Measurements from ENCODE around the gene MLLT11. TPM values are rescaled to one million over a fixed set of nuclear protein-coding genes. Genes with fewer than 3 reads are reported as not detected.

MLLT11 gene
- total and polyA plus RNA-seq, 10 of the 15 experiments (the other 5 are each of a cell fraction or from before 2014, with no cell fraction given), result 6.2 to 27.3 (median 9.2) TPM

- FAIRE-seq, result no peak
- H2AFZ ChIP-seq (ENCODE audit: control insufficient read depth, low read depth, low read length), result no peak overlapping the region
- H3K4me3 ChIP-seq, result no peak overlapping the region
- no peaks in the 10 kb centered on the region for H3K36me3 ChIP-seq (ENCODE audit: control insufficient read depth in 2 of 2, insufficient read depth in 2 of 2, low read length in 1 of 2)
- peaks cover 12% of the 10 kb centered on the region for H3K4me1 ChIP-seq (ENCODE audit: control insufficient read depth, insufficient read depth, low read length)
- H3K27me3 ChIP-seq (replicated peaks in 1 of 2; ENCODE audit: control insufficient read depth in 2 of 2, insufficient read depth in 2 of 2, low read length in 1 of 2), result no peaks in the 10 kb centered on the region
- ChIA-PET RAD21 (ENCODE audit: unreplicated experiment) (interaction anchor here (1.4 kb wide), 1 partner anchor 34 kb away, joined by 4 read pairs; no protein-coding TSS in a partner anchor), SMC1A (ENCODE audit: uncharacterized antibody, unreplicated experiment) (interaction anchor here (0.9 kb wide), 2 partner anchors 12 to 91 kb away, joined by 3 read pairs; partner anchors contain the start of gene TNFAIP8L2), CTCF (interaction anchor here (0.8 to 1.2 kb wide), 5 partner anchors 10 to 41 kb away, joined by 3 read pairs; partner anchors contain the start of gene C1orf56), POLR2A (interaction anchor here (0.6 to 0.9 kb wide), 2 partner anchors 16 to 434 kb away, joined by 3 to 4 read pairs; no protein-coding TSS in a partner anchor)
- no TSS peak for BruUV-seq (replicated peaks)
- no peak overlapping the region for H3K27ac ChIP-seq (ENCODE audit: control insufficient read depth, insufficient read depth)
- no peak for ATAC-seq
- no peak for TF ChIP-seq NFYA (IDR thresholded peaks at IDR 0.05; ENCODE audit: borderline replicate concordance, low read depth, low read length)
- TF ChIP-seq WRNIP1 (IDR thresholded peaks at IDR 0.05; ENCODE audit: borderline replicate concordance, low read depth, low read length), result no peak
- intact Hi-C loops (cut with micrococcal nuclease; ENCODE audit: unreplicated experiment) (no loop called here), in situ Hi-C loops (cut with MboI) (no loop called here)
- H3K9ac ChIP-seq (ENCODE audit: control insufficient read depth, insufficient read depth, low read length), result no peak overlapping the region
- no peak overlapping the region for H3K4me2 ChIP-seq (ENCODE audit: control insufficient read depth, insufficient read depth)
- H4K20me1 ChIP-seq (ENCODE audit: control insufficient read depth, insufficient read depth), result no peaks in the 10 kb centered on the region
- no peak for DNase-seq (ENCODE audit: low read depth, low spot score)
- no peaks in the 10 kb centered on the region for H3K9me3 ChIP-seq (replicated peaks; ENCODE audit: control insufficient read depth, insufficient read depth, low read length)
- peaks cover 7% of the 10 kb centered on the region for H3K79me2 ChIP-seq (ENCODE audit: control insufficient read depth, insufficient read depth, low read length)
These were observed 5.0 kb downstream of the MLLT11 start for GRCh38 chr1:151065089-151065645.

- Histone ChIP-seq H4K20me1 (ENCODE audit: control insufficient read depth, insufficient read depth) (no peaks in the 10 kb centered on the region), H3K4me3 (no peak overlapping the region), H3K79me2 (ENCODE audit: control insufficient read depth, insufficient read depth, low read length) (peaks cover 10% of the 10 kb centered on the region), H3K9me3 (replicated peaks; ENCODE audit: control insufficient read depth, insufficient read depth, low read length) (no peaks in the 10 kb centered on the region), H3K9ac (ENCODE audit: control insufficient read depth, insufficient read depth, low read length) (no peak overlapping the region), H2AFZ (ENCODE audit: control insufficient read depth, low read depth, low read length) (no peak overlapping the region), H3K4me2 (ENCODE audit: control insufficient read depth, insufficient read depth) (no peak overlapping the region), H3K4me1 (ENCODE audit: control insufficient read depth, insufficient read depth, low read length) (peaks cover 8% of the 10 kb centered on the region), H3K27ac (ENCODE audit: control insufficient read depth, insufficient read depth) (no peak overlapping the region), H3K27me3 (replicated peaks in 1 of 2; ENCODE audit: control insufficient read depth in 2 of 2, insufficient read depth in 2 of 2, low read length in 1 of 2) (no peaks in the 10 kb centered on the region), H3K36me3 (ENCODE audit: control insufficient read depth in 2 of 2, insufficient read depth in 2 of 2, low read length in 1 of 2) (no peaks in the 10 kb centered on the region)
- ATAC-seq (no peak), FAIRE-seq (no peak), DNase-seq (ENCODE audit: low read depth, low spot score) (no peak)
- WGBS (ENCODE audit: insufficient coverage, insufficient replicate concordance, low lambda C conversion rate, missing lambda C conversion rate), result 92% methylated on average over 4 of the region's 4 CpGs
- CTCF ChIA-PET, result interaction anchor here (0.7 to 2.3 kb wide), 7 partner anchors 8 to 187 kb away, joined by 3 to 14 read pairs (median 6); partner anchors contain the start of genes CDC42SE1, MLLT11, PSMD4 and TNFAIP8L2
- intact Hi-C loops (cut with micrococcal nuclease; ENCODE audit: unreplicated experiment) (no loop called here), in situ Hi-C loops (cut with MboI) (no loop called here)
- POLR2A ChIA-PET, result interaction anchor here (0.7 kb wide), 1 partner anchor 36 kb away, joined by 4 read pairs; no protein-coding TSS in a partner anchor
- SMC1A ChIA-PET (ENCODE audit: uncharacterized antibody, unreplicated experiment), result interaction anchor here (1.5 to 1.6 kb wide), 2 partner anchors 9 to 12 kb away, joined by 4 to 7 read pairs; no protein-coding TSS in a partner anchor
- no TSS peak for BruUV-seq (replicated peaks)
- RAD21 ChIA-PET (ENCODE audit: unreplicated experiment), result no interaction called here
- TF ChIP-seq ZNF384 (IDR thresholded peaks at IDR 0.05; ENCODE audit: borderline replicate concordance, low read depth, low read length) (no peak), SP1 (IDR thresholded peaks at IDR 0.05; ENCODE audit: low read depth, low read length) (no peak), NR2C1 (IDR thresholded peaks at IDR 0.05) (no peak), CBX5 (IDR thresholded peaks at IDR 0.05; ENCODE audit: low read depth) (no peak), MAX (IDR thresholded peaks at IDR 0.05; ENCODE audit: low read depth, low read length) (no peak), BMI1 (IDR thresholded peaks at IDR 0.05; ENCODE audit: borderline replicate concordance) (no peak), NR2C2 (IDR thresholded peaks at IDR 0.05; ENCODE audit: borderline replicate concordance, control insufficient read depth, insufficient read length, low read depth) (no peak), ZNF687 (IDR thresholded peaks at IDR 0.05) (no peak), RELA (IDR thresholded peaks at IDR 0.05; ENCODE audit: borderline replicate concordance, partially characterized antibody) (no peak), BRCA1 (IDR thresholded peaks at IDR 0.05; ENCODE audit: low read depth, low read length) (no peak), POU2F2 (IDR thresholded peaks at IDR 0.05; ENCODE audit: borderline replicate concordance, low read depth, low read length) (no peak)
These were observed 7.0 kb downstream of the MLLT11 start for GRCh38 chr1:151067185-151067584.

Data from GM12878 (cell line).